ENCODE measurements around the gene MAOA. TPM values are rescaled to one million over a fixed set of nuclear protein-coding genes. Genes with fewer than 3 reads are reported as not detected.

The MAOA gene
- total and polyA plus RNA-seq, 2 of the 13 experiments (the other 11 are each of a cell fraction or from before 2014, with no cell fraction given): 13.4 to 14.7 TPM

DNA sequence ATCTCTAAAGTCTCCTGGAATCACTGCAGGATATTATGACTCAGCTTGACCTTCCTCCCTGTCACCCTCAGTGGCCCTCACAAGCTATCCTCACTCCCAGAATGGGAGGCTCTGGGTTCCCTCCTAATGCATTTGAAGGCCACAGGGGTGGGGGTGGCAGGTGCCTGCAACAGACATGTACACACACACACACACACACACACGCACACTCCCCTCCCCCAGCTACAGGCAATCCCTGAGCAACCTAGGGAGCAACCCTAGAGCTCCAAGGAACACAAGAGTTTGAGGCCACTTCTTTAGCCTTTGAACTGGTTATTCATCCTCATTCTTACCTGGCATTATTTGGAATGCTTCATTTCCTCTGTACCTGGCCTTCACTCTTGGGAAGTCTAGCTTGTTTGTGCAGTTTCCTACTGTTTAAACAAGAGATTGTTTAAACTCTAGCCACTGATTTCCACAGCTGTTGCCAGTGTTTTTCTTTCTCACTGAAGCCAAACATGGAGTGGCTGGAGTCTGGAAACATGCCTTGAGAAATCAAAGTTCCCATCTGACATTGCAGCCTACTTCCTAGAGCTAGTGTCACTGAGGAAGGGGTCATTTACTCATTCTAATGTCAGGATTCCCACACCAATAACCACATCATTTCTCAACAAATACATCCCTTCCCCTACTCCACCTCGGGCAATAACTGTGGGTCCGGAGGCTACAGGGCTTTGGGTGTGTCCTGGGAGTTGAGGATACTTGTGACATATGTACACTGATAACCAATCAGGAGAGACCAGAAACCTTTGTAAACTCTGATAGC lies 37.7 kb downstream of the MAOA start (continued):
- TF ChIP-seq CHCHD3 (CRISPR knock-in tag; IDR thresholded peaks at IDR 0.05) (no peak), SRY (CRISPR knock-in tag; IDR thresholded peaks at IDR 0.05) (no peak), EZH2 (conservative IDR thresholded peaks at IDR 0.05; ENCODE audit: low read depth, low read length) (no peak), RXRB (CRISPR knock-in tag; IDR thresholded peaks at IDR 0.05; ENCODE audit: borderline replicate concordance) (peak; percentile 50; the same call in 1 of the 2 replicates), MLLT10 (CRISPR knock-in tag; IDR thresholded peaks at IDR 0.05) (no peak), SOX5 (CRISPR knock-in tag; IDR thresholded peaks at IDR 0.05; ENCODE audit: borderline replicate concordance) (peak; percentile 66; the same call in 1 of the 2 replicates), GATA4 (IDR thresholded peaks at IDR 0.05; ENCODE audit: borderline replicate concordance, low read depth) (no peak), TEAD3 (CRISPR knock-in tag; optimal IDR thresholded peaks at IDR 0.05; ENCODE audit: borderline replicate concordance) (peak; percentile 34), ZNF251 (CRISPR knock-in tag; IDR thresholded peaks at IDR 0.05) (no peak), ZFP36L2 (CRISPR knock-in tag; IDR thresholded peaks at IDR 0.05) (no peak), ZNF274 (CRISPR knock-in tag; IDR thresholded peaks at IDR 0.05) (no peak), SAP130 (CRISPR knock-in tag; IDR thresholded peaks at IDR 0.05; ENCODE audit: low read depth) (peak; percentile 71), CBFB (CRISPR knock-in tag; IDR thresholded peaks at IDR 0.05) (peak; percentile 23; the same call in 1 of the 2 replicates), ZNF878 (CRISPR knock-in tag; IDR thresholded peaks at IDR 0.05) (no peak), ZNF547 (CRISPR knock-in tag; IDR thresholded peaks at IDR 0.05) (no peak), FOXP1 (IDR thresholded peaks at IDR 0.05) (no peak), FOXP1 (CRISPR knock-in tag; IDR thresholded peaks at IDR 0.05) (peak; percentile 60; the same call in 1 of the 2 replicates)
- TF ChIP-seq, protein P1, sequence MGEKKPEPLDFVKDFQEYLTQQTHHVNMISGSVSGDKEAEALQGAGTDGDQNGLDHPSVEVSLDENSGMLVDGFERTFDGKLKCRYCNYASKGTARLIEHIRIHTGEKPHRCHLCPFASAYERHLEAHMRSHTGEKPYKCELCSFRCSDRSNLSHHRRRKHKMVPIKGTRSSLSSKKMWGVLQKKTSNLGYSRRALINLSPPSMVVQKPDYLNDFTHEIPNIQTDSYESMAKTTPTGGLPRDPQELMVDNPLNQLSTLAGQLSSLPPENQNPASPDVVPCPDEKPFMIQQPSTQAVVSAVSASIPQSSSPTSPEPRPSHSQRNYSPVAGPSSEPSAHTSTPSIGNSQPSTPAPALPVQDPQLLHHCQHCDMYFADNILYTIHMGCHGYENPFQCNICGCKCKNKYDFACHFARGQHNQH (CRISPR knock-in tag; IDR thresholded peaks at IDR 0.05): no peak; the same call in 1 of the 2 replicates
- TF ChIP-seq, protein P2, sequence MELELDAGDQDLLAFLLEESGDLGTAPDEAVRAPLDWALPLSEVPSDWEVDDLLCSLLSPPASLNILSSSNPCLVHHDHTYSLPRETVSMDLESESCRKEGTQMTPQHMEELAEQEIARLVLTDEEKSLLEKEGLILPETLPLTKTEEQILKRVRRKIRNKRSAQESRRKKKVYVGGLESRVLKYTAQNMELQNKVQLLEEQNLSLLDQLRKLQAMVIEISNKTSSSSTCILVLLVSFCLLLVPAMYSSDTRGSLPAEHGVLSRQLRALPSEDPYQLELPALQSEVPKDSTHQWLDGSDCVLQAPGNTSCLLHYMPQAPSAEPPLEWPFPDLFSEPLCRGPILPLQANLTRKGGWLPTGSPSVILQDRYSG (CRISPR knock-in tag; IDR thresholded peaks at IDR 0.05): no peak
- TF ChIP-seq, protein P3, sequence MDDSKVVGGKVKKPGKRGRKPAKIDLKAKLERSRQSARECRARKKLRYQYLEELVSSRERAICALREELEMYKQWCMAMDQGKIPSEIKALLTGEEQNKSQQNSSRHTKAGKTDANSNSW (CRISPR knock-in tag; IDR thresholded peaks at IDR 0.05; ENCODE audit: borderline replicate concordance): no peak
- TF ChIP-seq, protein P4, sequence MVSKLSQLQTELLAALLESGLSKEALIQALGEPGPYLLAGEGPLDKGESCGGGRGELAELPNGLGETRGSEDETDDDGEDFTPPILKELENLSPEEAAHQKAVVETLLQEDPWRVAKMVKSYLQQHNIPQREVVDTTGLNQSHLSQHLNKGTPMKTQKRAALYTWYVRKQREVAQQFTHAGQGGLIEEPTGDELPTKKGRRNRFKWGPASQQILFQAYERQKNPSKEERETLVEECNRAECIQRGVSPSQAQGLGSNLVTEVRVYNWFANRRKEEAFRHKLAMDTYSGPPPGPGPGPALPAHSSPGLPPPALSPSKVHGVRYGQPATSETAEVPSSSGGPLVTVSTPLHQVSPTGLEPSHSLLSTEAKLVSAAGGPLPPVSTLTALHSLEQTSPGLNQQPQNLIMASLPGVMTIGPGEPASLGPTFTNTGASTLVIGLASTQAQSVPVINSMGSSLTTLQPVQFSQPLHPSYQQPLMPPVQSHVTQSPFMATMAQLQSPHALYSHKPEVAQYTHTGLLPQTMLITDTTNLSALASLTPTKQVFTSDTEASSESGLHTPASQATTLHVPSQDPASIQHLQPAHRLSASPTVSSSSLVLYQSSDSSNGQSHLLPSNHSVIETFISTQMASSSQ (IDR thresholded peaks at IDR 0.05; ENCODE audit: low read depth): peak; percentile 26; the same call in 1 of the 2 replicates
- TF ChIP-seq, protein P4 (CRISPR knock-in tag; IDR thresholded peaks at IDR 0.05; ENCODE audit: borderline replicate concordance): 0 out of 2 replicates have a peak, but pooled peaks have one; percentile 59
- TF ChIP-seq, protein P5, sequence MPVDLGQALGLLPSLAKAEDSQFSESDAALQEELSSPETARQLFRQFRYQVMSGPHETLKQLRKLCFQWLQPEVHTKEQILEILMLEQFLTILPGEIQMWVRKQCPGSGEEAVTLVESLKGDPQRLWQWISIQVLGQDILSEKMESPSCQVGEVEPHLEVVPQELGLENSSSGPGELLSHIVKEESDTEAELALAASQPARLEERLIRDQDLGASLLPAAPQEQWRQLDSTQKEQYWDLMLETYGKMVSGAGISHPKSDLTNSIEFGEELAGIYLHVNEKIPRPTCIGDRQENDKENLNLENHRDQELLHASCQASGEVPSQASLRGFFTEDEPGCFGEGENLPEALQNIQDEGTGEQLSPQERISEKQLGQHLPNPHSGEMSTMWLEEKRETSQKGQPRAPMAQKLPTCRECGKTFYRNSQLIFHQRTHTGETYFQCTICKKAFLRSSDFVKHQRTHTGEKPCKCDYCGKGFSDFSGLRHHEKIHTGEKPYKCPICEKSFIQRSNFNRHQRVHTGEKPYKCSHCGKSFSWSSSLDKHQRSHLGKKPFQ (CRISPR knock-in tag; IDR thresholded peaks at IDR 0.05; ENCODE audit: insufficient replicate concordance): no peak
